ENCODE data around the gene RARB.

The RARB gene

DNA sequence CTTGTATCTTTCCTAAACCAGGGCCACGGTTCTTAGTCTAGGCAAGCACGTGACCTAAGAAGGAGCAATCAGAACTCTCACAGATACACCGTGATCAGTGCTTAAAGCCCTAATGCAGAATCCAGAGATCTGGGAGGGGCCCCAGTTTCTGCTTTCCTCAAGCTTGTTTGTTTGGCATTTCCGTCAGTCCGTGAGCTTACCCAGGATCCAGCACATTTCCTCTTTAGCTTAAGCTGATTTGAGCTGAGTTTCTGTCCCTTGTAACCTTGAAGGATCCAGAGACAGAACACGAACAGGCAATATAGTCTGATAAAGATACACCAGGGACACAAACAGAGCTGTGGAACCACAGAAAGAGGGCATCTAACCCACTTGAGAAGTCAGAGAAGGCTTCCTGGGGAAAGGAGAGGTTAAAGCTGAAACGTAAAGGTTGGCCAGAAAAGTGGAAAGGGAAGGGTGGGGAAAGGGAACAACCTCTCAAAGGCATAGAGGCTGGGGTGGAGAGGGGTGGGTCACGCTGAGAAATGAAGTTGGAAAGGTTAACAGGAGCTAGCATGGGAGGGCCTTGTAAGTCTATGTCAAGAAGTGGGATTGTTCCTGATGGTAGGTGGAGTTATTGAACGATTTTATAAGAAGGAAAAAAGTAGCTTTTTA lies 42.1 kb upstream of the RARB start:
- Histone ChIP-seq H4K5ac (ENCODE audit: low read length) (no peak overlapping the region), H4K8ac (ENCODE audit: low read depth, low read length) (no peak overlapping the region), H3K4ac (ENCODE audit: low read depth, low read length) (no peak overlapping the region), H3K4me2 (ENCODE audit: low read length) (no peak overlapping the region), H2BK15ac (replicated peaks; ENCODE audit: low read depth) (no peak overlapping the region), H3K27ac (ENCODE audit: low read depth, low read length) (no peak overlapping the region), H2BK5ac (ENCODE audit: low read length) (no peak overlapping the region), H3K56ac (ENCODE audit: low read length) (no peak overlapping the region), H2AK5ac (ENCODE audit: low read length) (no peak overlapping the region), H3K4me3 (ENCODE audit: low read length) (no peak overlapping the region), H3K27me3 (ENCODE audit: insufficient read depth, low read length, poor library complexity) (no peaks in the 10 kb centered on the region), H3K9ac (ENCODE audit: low read length) (no peak overlapping the region), H3K79me1 (ENCODE audit: low read length) (no peaks in the 10 kb centered on the region), H3K79me2 (ENCODE audit: control insufficient read depth, insufficient read depth, low read length) (no peaks in the 10 kb centered on the region), H3K4me1 (ENCODE audit: control insufficient read depth, low read depth, low read length) (no peaks in the 10 kb centered on the region), H3K18ac (ENCODE audit: low read length) (no peak overlapping the region), H3K36me3 (ENCODE audit: control insufficient read depth, insufficient read depth, low read length) (no peaks in the 10 kb centered on the region), H3K23ac (ENCODE audit: low read length) (no peak overlapping the region), H2BK120ac (ENCODE audit: low read depth, low read length) (no peak overlapping the region)
- 100% methylated on average over 1 of the region's 9 CpGs for WGBS (ENCODE audit: extremely low coverage, insufficient coverage, low lambda C conversion rate)
- DNase-seq: no peak

DNA sequence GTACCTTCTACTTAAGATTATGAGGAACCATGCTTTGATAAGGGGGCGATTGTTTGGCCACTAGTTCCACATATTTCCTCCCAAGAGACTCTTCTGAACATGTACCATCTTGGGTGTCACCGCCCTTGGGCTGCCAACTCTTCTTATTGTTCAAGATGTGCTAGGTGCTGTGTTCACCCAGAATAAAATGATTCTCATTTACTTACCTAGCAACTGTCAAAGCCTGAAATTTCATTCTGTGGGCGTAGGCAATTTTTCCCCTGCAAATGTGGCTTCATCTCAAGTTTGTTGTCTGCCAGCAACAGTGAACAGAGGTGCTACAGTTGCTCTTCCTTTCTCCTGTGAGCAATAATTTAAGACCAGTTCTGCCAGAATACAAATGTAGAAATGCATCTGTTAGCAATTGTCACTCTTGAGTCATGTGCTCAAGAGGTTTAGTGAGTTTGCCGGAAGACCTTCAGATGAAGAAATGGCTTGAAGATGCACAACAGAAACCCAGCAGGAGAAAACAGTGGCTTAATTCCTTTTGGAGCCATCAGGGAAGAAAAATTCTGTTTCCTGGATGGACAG lies 41.3 kb upstream of the RARB start:
- Histone ChIP-seq H3K4me3 (ENCODE audit: low read length) (no peak overlapping the region), H2BK15ac (replicated peaks; ENCODE audit: low read depth) (no peak overlapping the region), H3K56ac (ENCODE audit: low read length) (no peak overlapping the region), H3K27me3 (ENCODE audit: insufficient read depth, low read length, poor library complexity) (no peaks in the 10 kb centered on the region), H2BK120ac (ENCODE audit: low read depth, low read length) (no peak overlapping the region), H3K36me3 (ENCODE audit: control insufficient read depth, insufficient read depth, low read length) (no peaks in the 10 kb centered on the region), H4K8ac (ENCODE audit: low read depth, low read length) (no peak overlapping the region), H2BK5ac (ENCODE audit: low read length) (no peak overlapping the region), H3K79me1 (ENCODE audit: low read length) (no peaks in the 10 kb centered on the region), H3K4me1 (ENCODE audit: control insufficient read depth, low read depth, low read length) (no peaks in the 10 kb centered on the region), H3K79me2 (ENCODE audit: control insufficient read depth, insufficient read depth, low read length) (no peaks in the 10 kb centered on the region), H3K23ac (ENCODE audit: low read length) (no peak overlapping the region), H3K4me2 (ENCODE audit: low read length) (no peak overlapping the region), H3K9ac (ENCODE audit: low read length) (no peak overlapping the region), H3K27ac (ENCODE audit: low read depth, low read length) (no peak overlapping the region), H3K4ac (ENCODE audit: low read depth, low read length) (no peak overlapping the region), H3K18ac (ENCODE audit: low read length) (no peak overlapping the region), H2AK5ac (ENCODE audit: low read length) (no peak overlapping the region), H4K5ac (ENCODE audit: low read length) (no peak overlapping the region)
- no CpG with 5 or more reads among the region's 4 CpGs for WGBS (ENCODE audit: extremely low coverage, insufficient coverage, low lambda C conversion rate)
- DNase-seq: no peak

DNA sequence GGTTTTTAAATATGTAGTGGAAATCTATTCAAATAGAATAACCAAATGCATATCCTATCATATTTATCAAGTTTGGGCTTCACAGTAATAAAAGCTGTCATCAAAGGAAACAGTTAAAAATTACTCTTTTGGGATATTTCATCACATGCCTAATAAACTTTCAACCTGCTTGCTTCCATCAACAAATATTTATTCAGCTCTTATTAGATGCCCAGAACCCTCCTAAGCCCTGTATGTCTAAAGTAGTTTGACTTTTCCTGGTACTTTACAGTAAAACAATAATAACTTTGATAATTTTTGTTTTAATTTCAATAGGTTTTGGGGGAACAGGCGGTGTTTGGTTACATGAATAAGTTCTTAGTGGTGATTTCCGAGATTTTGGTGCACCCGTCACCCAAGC lies 37.5 kb upstream of the RARB start:
- Histone ChIP-seq H4K5ac (ENCODE audit: low read length) (no peak overlapping the region), H3K4me2 (ENCODE audit: low read length) (no peak overlapping the region), H2AK5ac (ENCODE audit: low read length) (no peak overlapping the region), H3K9ac (ENCODE audit: low read length) (no peak overlapping the region), H3K23ac (ENCODE audit: low read length) (no peak overlapping the region), H3K79me1 (ENCODE audit: low read length) (no peaks in the 10 kb centered on the region), H3K4ac (ENCODE audit: low read depth, low read length) (no peak overlapping the region), H3K56ac (ENCODE audit: low read length) (no peak overlapping the region), H4K8ac (ENCODE audit: low read depth, low read length) (no peak overlapping the region), H3K4me3 (ENCODE audit: low read length) (no peak overlapping the region), H2BK5ac (ENCODE audit: low read length) (no peak overlapping the region), H3K79me2 (ENCODE audit: control insufficient read depth, insufficient read depth, low read length) (no peaks in the 10 kb centered on the region), H2BK15ac (replicated peaks; ENCODE audit: low read depth) (no peak overlapping the region), H3K4me1 (ENCODE audit: control insufficient read depth, low read depth, low read length) (no peaks in the 10 kb centered on the region), H3K27ac (ENCODE audit: low read depth, low read length) (no peak overlapping the region), H2BK120ac (ENCODE audit: low read depth, low read length) (no peak overlapping the region), H3K27me3 (ENCODE audit: insufficient read depth, low read length, poor library complexity) (no peaks in the 10 kb centered on the region), H3K36me3 (ENCODE audit: control insufficient read depth, insufficient read depth, low read length) (no peaks in the 10 kb centered on the region), H3K18ac (ENCODE audit: low read length) (no peak overlapping the region)
- no peak for DNase-seq
- no CpG with 5 or more reads among the region's 3 CpGs for WGBS (ENCODE audit: extremely low coverage, insufficient coverage, low lambda C conversion rate)

GRCh38 chr3:25396251-25396650 lies 31.8 kb upstream of the RARB start:
- H2BK5ac ChIP-seq (ENCODE audit: low read length): no peak overlapping the region
- no CpG with 5 or more reads among the region's 2 CpGs for WGBS (ENCODE audit: extremely low coverage, insufficient coverage, low lambda C conversion rate)
- H3K36me3 ChIP-seq (ENCODE audit: control insufficient read depth, insufficient read depth, low read length): no peaks in the 10 kb centered on the region

DNA sequence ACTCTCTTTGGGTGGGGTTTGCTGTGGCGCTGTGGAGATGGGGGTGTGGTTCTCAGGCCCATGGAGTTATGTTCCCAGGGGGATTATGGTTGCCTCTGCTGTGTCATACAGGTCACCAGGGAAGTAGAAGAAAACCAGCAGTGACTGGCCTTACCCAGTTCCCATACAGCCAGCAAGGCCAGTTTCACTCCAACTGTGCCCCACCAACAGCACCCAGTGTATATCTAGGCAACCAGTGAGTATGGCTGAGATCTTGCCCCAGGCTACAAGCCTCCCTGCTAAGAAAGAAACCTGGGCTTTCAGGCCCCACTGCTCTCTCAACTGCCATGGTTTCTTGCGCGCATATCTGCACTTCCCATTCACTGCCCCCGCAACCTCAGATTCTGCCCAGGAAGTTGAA lies 31.4 kb upstream of the RARB start:
- no CpG with 5 or more reads among the region's 4 CpGs for WGBS (ENCODE audit: extremely low coverage, insufficient coverage, low lambda C conversion rate)
- Histone ChIP-seq H3K79me2 (ENCODE audit: control insufficient read depth, insufficient read depth, low read length) (no peaks in the 10 kb centered on the region), H3K79me1 (ENCODE audit: low read length) (no peaks in the 10 kb centered on the region), H2BK5ac (ENCODE audit: low read length) (no peak overlapping the region), H3K27ac (ENCODE audit: low read depth, low read length) (no peak overlapping the region), H3K4ac (ENCODE audit: low read depth, low read length) (no peak overlapping the region), H4K5ac (ENCODE audit: low read length) (no peak overlapping the region), H3K56ac (ENCODE audit: low read length) (no peak overlapping the region), H3K18ac (ENCODE audit: low read length) (no peak overlapping the region), H3K4me2 (ENCODE audit: low read length) (no peak overlapping the region), H4K8ac (ENCODE audit: low read depth, low read length) (no peak overlapping the region), H3K9ac (ENCODE audit: low read length) (no peak overlapping the region), H2BK120ac (ENCODE audit: low read depth, low read length) (no peak overlapping the region), H3K4me3 (ENCODE audit: low read length) (no peak overlapping the region), H2AK5ac (ENCODE audit: low read length) (no peak overlapping the region), H3K23ac (ENCODE audit: low read length) (no peak overlapping the region), H2BK15ac (replicated peaks; ENCODE audit: low read depth) (no peak overlapping the region), H3K36me3 (ENCODE audit: control insufficient read depth, insufficient read depth, low read length) (no peaks in the 10 kb centered on the region), H3K4me1 (ENCODE audit: control insufficient read depth, low read depth, low read length) (no peaks in the 10 kb centered on the region), H3K27me3 (ENCODE audit: insufficient read depth, low read length, poor library complexity) (no peaks in the 10 kb centered on the region)
- no peak for DNase-seq

More at GRCh38 chr3:25396251-25396650, 31.8 kb upstream of the RARB start:
- H2BK15ac ChIP-seq (replicated peaks; ENCODE audit: low read depth): no peak overlapping the region
- H3K79me2 ChIP-seq (ENCODE audit: control insufficient read depth, insufficient read depth, low read length): no peaks in the 10 kb centered on the region
- no peak overlapping the region for H3K4ac ChIP-seq (ENCODE audit: low read depth, low read length)
- no peak overlapping the region for H2AK5ac ChIP-seq (ENCODE audit: low read length)
- H3K79me1 ChIP-seq (ENCODE audit: low read length): no peaks in the 10 kb centered on the region
- H4K8ac ChIP-seq (ENCODE audit: low read depth, low read length): no peak overlapping the region
- H3K23ac ChIP-seq (ENCODE audit: low read length): no peak overlapping the region
- H3K4me1 ChIP-seq (ENCODE audit: control insufficient read depth, low read depth, low read length): no peaks in the 10 kb centered on the region
- H3K18ac ChIP-seq (ENCODE audit: low read length): no peak overlapping the region
- H3K27me3 ChIP-seq (ENCODE audit: insufficient read depth, low read length, poor library complexity): no peaks in the 10 kb centered on the region
- H4K5ac ChIP-seq (ENCODE audit: low read length): no peak overlapping the region
- H3K27ac ChIP-seq (ENCODE audit: low read depth, low read length): no peak overlapping the region
- H3K4me3 ChIP-seq (ENCODE audit: low read length): no peak overlapping the region
- no peak overlapping the region for H2BK120ac ChIP-seq (ENCODE audit: low read depth, low read length)
- no peak overlapping the region for H3K9ac ChIP-seq (ENCODE audit: low read length)
- H3K4me2 ChIP-seq (ENCODE audit: low read length): no peak overlapping the region
- no peak for DNase-seq
- H3K56ac ChIP-seq (ENCODE audit: low read length): no peak overlapping the region

DNA sequence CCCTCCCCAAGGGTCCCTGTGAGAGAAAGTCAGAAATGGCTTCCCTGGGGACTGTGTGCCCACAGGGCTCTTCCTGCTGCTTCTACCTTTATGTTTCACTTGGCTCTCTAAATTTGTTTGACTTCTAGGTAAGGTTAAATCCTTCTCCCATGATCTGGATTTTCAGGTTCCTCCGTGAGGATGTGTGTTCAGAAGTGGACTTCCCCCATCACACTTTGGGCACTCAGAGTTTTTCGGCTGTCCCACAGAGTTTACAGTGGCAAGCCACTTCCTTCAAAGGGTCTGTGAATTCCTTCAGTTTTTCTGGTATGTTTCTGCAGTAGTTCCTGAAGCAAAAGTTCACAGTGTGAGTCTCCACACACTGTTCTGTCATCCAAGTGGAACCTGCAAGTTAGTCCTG lies 30.9 kb upstream of the RARB start:
- Histone ChIP-seq H3K4ac (ENCODE audit: low read depth, low read length) (no peak overlapping the region), H3K27ac (ENCODE audit: low read depth, low read length) (no peak overlapping the region), H2BK15ac (replicated peaks; ENCODE audit: low read depth) (no peak overlapping the region), H2AK5ac (ENCODE audit: low read length) (no peak overlapping the region), H3K18ac (ENCODE audit: low read length) (no peak overlapping the region), H3K79me2 (ENCODE audit: control insufficient read depth, insufficient read depth, low read length) (no peaks in the 10 kb centered on the region), H2BK5ac (ENCODE audit: low read length) (no peak overlapping the region), H4K8ac (ENCODE audit: low read depth, low read length) (no peak overlapping the region), H2BK120ac (ENCODE audit: low read depth, low read length) (no peak overlapping the region), H3K23ac (ENCODE audit: low read length) (no peak overlapping the region), H3K56ac (ENCODE audit: low read length) (no peak overlapping the region), H3K79me1 (ENCODE audit: low read length) (no peaks in the 10 kb centered on the region), H3K4me3 (ENCODE audit: low read length) (no peak overlapping the region), H3K36me3 (ENCODE audit: control insufficient read depth, insufficient read depth, low read length) (no peaks in the 10 kb centered on the region), H3K4me1 (ENCODE audit: control insufficient read depth, low read depth, low read length) (no peaks in the 10 kb centered on the region), H3K9ac (ENCODE audit: low read length) (no peak overlapping the region), H3K27me3 (ENCODE audit: insufficient read depth, low read length, poor library complexity) (no peaks in the 10 kb centered on the region), H3K4me2 (ENCODE audit: low read length) (no peak overlapping the region), H4K5ac (ENCODE audit: low read length) (no peak overlapping the region)
- no CpG with 5 or more reads among the region's 2 CpGs for WGBS (ENCODE audit: extremely low coverage, insufficient coverage, low lambda C conversion rate)
- no peak for DNase-seq
